Brain pericyte (primary cell): ENCODE measurements around the gene IFITM1.
"Not testable (repeated sequence)": the region's sequence is repeated elsewhere in the genome, so short reads cannot be mapped to it uniquely, and the experiment has no call there.

ENCODE experiments used
- DNase-seq: peaks from one replicate; pipeline ENCODE4 v3.0.0-alpha.2; 2012; ENCODE audit warnings: low read depth, low spot score

IFITM1 gene

DNA sequence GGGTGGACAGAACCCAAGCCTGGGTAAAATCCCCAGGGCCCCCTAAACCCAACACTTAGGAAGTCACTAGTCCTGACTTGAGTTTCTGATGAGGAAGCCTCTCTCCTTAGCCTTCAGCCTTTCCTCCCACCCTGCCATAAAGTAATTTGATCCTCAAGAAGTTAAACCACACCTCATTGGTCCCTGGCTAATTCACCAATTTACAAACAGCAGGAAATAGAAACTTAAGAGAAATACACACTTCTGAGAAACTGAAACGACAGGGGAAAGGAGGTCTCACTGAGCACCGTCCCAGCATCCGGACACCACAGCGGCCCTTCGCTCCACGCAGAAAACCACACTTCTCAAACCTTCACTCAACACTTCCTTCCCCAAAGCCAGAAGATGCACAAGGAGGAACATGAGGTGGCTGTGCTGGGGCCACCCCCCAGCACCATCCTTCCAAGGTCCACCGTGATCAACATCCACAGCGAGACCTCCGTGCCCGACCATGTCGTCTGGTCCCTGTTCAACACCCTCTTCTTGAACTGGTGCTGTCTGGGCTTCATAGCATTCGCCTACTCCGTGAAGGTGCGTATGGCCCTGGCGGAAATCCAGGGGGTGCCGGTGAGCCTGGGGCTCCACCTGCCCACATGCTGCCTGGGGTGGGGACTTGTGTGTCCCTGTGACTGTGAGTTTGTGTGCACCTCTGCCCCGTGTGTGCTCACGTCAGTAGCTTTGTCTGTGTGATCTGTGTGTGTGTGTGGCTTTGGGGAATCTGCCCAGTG, at the start of gene IFITM1:
Gene IFITM1 (plus strand): TSS at position 254 of the 767 bp plus-strand sequence. CDS start 131 bp downstream, at position 385.
- no peak for DNase-seq

DNA sequence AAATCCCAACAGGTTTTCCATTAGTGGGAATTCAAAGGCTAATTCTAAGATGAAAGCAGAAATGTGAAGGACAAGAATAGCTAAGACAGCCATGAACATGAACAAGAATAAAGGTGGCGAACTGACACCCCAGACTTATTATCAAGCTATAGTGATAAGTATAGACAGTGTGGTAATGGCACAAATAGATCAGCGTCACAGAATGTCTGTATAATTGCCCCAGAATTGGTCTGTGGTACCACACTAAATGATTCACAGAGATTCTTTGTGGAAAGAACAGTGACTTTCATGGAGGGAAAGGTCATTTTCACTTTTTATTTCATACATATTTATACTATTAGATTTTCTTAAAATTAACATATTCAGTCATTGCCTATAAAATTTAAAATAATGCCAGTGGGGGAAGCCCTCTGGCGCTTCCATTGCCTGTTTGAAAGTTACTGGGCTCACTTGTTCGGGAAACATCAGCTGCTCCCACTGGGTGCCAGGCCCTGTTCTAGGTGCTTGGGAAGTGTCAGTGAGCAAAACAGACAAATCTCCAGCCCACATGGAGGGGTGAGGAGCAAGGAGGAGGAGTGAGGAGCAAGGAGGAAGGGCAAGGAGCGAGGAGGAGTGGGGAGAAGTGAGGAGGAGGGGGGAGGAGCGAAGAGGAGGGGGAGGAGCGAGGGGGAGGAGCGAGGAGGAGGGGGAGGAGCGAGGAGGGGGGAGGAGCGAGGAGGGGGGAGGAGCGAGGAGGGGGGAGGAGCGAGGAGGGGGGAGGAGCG, 47.0 kb upstream of the IFITM1 start:
- no peak for DNase-seq

DNA sequence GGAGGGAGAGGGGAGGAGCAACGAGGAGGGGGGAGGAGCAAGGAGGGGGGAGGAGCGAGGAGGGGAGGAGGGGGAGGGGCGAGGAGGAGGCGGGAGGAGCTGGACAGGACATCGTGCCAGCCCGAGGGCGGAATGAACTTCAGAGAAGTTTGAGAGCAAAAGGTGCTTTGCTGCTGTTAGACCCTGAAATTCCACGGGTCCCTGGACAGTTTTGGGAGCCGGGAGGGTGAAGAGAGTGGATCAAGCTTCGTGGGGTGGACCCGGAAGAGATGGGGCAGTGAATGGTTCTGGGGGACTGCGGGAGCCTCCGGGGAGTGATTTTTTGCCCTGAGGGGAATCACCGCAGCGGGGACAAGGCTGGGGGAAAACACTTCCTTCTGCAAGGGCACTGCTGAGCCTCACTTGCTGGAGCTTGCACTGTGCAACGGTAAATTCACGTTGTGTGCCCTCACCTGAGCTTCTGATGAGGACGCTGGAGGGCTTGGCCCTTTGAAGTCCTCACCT, 46.3 kb upstream of the IFITM1 start:
- no peak for DNase-seq

DNA sequence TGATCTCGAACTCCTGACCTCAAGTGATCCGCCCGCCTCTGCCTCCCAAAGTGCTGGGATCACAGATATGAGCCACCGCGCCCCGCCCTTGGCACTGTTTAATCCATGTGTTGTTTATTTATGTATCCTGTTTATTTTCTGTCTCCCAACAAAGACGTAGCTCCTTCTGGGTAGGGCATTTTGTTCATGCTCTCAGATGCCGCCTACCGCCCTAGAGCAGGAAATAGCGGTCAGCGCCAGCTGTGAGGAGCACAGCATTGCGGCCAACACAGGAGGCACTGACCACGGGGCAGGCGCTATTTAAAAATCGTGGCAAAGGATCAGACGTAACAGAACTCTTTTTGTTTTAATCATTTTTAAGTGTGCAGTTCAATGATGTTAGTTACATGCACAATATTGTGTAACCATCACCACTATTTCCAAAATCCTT, 45.1 kb upstream of the IFITM1 start:
- not testable (repeated sequence) for DNase-seq

DNA sequence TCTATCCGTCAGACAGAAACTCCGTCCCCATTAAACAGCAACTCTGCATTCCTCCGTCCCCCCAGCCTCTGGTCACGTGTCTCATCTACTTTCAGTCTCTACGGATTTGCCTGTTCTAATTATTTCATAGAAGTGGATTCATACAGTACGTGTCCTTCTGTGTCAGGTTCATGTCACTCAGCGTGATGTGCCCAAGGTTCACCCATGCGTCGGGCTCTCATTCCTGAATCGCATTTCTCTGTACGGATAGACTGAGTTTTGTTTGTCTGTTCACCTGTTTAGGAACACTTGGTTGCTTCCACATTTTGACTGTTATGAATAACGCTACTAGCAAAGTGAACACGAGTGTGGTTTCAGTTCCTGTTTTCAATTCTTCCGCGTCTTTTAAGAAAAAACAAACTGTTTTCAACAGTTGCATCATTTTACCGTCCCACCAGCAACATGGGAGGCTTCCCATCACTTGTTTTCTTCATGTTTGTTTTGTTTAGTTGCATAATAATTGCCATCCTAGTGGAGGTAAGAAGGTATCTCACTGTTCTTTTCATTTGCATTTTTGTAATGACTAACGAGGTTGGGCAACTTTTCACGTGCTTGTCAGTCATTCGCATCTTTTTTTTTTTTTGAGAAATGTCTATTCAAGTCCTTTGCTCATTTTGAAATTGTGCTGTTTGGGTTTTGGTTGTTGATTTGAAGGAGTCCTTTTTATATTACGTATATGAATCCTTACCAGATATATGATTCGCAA, 44.5 kb upstream of the IFITM1 start:
- no peak for DNase-seq

DNA sequence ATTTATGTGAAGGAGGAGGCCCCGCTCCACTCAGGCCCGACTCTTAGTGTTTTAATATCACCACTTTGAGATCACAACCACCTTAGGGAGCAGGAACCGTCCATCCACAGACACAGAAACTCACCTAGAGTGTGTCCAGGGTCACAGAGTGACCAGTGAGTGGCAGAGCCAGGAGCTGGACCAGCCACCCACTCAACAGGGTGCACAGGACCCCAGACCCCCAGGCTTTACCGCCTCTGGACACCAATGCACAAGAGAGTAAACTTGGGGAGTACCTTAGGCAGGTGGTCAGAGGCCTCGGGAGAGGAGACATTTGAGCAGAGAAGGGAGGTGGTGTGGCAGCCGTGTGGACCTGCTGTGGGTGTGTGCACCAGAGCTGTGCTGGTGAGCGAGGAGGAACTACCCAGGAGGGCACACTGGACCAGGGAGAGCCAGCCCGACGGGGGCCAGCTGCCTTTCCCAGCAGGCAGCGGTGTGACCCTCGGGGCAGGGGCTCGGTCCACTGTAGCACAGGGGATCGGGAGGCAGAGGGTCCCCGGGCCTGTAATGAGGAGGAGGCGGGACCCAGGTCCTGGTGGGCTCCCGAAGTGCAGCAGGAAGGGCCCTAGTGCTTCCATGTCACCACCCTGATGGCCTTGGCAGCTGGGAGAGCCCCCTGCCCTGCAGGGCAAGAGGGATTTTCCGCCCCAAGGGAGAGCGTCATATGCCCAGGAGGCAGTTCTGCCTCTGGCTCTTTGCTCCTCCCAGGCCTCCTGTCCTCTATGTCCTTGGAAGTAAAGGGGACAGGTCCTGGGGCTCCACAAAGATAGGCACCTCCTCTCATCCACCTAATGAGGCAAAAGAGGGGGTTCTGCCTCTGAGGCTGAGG, 43.2 kb upstream of the IFITM1 start:
- no peak for DNase-seq

DNA sequence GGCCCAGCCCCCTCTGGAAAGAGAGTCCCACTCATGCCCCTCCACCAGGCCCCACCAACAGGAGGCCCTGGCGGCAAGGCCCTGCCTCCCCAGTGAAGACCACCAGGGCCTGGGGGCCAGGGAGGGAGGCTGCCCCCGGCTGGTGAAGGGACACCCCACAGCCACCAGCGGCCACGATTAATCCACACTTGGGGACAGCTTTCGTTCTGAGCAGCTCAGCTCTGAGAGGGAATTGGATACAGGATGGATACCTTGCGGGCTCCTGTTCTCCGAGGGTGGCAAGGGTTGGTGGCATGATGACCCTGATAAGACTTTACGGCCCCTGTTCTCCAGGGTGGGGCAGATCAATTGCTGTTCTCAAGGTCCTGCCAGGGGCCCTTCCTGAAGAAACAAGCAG, 42.5 kb upstream of the IFITM1 start:
- DNase-seq = no peak

DNA sequence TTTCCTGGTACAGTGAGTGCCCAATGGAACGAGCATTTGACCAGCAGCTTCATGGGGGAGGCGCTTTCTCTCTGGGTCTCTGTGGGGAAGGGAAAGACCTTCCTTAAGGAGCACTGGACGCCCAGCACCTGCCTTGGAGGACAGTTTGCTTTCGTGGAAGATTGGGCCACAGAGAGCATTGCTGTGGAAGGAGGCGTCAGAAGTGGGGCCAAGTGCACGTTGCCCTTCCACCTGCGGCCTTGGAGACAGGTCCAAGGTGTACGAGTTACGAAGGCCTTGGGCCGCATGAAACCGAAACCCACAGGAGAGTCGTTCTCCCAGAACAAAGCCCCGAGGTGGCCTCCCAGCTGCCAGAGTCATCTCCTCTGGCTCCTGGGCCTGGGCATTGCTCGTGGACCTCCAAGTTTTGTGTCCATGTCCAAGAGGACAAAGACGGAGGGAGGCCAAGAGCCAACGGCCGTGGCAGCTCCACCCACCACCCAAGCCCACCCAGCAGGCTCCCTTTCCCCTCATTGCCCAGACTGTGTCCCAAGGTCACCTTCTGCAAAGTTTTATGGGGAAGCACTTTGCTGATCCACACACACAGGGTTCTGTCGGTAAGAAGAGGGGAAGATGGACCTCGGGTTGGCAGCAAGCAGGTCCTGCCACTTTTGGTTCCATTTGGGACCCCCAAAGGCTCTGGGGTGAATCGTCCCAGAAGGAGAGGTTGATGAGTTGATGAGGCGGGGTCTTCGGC, 41.5 kb upstream of the IFITM1 start:
- no peak for DNase-seq

DNA sequence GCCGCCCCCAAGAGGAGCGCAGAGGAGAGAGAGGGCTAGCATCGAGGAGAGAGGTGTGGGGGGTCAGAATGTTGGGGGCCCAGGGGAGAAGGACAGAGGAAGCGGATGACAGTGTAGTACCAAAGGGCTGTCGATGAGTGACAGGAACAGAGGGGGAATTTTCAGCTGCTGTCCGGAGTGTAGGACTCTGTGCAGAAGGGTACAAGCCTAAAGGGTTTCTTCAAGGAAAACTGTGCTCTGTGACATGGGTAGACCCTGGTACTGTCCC, 41.0 kb upstream of the IFITM1 start:
- no peak for DNase-seq

DNA sequence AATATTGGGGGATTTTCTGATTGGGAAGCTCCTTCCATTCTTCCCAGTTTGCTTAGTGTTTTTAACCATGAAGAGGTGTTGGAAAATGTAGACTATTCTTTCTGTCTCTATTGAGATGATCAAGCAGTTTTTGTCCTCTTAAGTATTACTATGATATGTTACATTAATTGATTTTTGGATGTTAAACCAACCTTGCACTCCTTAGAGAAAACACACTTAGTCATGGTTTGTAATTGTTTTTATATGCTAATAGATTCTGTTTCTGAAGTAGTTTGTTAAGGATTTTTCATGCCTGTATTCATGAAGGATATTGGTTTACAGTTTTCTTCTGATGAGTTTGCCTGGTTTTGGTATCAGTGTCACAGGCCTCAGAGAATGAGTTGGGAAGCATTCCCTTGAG, 37.6 kb upstream of the IFITM1 start:
- no peak for DNase-seq

DNA sequence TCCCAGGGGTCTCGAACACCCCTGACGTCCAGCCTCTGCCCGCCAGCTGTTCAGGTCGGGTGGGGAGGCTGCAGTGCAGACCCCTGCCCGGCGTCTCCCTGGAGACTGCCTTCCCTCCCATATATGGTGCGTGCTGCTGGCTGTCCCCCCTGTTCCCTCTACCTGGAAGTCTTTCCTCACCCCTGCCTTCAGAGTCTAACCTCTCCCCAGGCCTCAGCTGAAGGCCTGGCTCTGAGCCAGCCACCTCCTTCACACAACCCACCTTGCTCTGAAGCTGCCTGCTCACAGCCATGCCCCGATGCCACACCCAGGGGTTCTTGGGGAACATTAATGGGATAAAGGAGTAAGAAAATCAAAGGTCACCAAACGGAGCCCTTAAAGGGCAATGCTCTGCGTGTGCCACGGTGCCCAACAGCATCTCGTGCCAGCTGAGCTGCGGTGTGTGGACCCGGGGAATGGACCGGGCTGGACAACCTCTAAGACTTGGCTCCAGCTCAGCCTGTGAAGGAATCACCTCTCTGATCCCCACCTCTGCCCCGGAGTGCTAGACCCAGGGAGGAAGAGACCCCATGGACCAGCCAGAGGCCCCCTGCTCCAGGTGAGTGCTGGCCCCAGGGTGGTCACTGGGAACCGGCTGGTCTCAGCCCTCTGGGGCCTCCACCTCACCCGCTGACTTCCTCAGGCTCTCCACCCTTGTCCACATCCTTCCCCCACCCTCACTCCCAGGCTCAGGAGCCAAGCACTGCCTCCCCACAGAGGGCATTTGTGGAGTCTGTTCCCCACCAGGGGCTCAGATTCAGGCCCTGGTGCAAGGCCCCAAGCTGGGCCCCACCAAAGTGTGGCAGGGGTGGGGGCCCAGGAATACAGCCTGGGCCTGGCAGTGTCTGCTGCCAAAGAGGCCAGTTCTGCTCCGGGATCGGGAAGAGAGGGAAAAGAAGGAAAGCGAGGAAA, 35.6 kb upstream of the IFITM1 start, which contains the start of gene NLRP6:
Gene NLRP6 (plus strand): TSS at position 407 of the 951 bp plus-strand sequence. CDS start 163 bp downstream, at position 570.
- no peak for DNase-seq

DNA sequence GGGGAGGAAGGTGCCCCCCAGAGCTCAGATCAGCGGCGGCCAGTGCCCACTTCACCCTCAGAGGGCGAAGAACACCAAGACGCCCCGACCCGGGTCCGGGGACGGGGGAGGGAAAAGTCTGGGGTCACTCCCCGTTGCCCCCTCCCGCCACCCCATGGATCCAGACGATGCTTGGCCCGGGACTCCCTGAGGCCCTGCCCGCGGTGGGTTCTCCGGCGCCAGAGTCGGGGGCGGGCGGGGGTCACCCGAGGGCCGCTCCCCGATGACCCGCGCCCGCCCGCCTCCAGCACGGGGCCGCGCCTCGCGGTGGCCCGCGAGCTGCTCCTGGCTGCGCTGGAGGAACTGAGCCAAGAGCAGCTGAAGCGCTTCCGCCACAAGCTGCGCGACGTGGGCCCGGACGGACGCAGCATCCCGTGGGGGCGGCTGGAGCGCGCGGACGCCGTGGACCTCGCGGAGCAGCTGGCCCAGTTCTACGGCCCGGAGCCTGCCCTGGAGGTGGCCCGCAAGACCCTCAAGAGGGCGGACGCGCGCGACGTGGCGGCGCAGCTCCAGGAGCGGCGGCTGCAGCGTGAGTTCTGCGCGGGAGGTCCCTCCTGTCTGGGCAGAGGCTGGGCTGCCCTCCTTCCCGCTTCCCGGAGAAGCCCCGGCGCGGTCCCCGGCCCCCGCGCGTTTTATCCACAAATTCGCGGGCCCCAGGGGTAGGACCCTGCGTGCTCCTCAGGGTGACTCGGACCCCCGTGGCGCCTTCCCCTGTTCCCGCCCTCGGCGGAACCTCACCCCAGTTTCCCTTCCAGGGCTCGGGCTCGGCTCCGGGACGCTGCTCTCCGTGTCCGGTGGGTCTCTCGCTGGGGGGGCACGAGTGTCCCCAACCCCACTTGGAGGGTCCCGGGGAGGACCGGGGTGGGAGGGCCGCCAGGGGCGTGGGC, 34.5 kb upstream of the IFITM1 start:
- DNase-seq = no peak

DNA sequence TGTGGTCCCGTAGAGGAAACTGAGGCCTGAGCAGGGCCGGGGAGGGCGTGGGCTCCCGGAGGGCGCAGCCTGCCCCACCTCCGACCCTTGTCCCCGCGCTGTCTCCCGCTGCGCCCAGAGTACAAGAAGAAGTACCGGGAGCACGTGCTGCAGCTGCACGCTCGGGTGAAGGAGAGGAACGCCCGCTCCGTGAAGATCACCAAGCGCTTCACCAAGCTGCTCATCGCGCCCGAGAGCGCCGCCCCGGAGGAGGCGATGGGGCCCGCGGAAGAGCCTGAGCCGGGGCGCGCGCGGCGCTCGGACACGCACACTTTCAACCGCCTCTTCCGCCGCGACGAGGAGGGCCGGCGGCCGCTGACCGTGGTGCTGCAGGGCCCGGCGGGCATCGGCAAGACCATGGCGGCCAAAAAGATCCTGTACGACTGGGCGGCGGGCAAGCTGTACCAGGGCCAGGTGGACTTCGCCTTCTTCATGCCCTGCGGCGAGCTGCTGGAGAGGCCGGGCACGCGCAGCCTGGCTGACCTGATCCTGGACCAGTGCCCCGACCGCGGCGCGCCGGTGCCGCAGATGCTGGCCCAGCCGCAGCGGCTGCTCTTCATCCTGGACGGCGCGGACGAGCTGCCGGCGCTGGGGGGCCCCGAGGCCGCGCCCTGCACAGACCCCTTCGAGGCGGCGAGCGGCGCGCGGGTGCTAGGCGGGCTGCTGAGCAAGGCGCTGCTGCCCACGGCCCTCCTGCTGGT, 33.7 kb upstream of the IFITM1 start:
- no peak for DNase-seq

DNA sequence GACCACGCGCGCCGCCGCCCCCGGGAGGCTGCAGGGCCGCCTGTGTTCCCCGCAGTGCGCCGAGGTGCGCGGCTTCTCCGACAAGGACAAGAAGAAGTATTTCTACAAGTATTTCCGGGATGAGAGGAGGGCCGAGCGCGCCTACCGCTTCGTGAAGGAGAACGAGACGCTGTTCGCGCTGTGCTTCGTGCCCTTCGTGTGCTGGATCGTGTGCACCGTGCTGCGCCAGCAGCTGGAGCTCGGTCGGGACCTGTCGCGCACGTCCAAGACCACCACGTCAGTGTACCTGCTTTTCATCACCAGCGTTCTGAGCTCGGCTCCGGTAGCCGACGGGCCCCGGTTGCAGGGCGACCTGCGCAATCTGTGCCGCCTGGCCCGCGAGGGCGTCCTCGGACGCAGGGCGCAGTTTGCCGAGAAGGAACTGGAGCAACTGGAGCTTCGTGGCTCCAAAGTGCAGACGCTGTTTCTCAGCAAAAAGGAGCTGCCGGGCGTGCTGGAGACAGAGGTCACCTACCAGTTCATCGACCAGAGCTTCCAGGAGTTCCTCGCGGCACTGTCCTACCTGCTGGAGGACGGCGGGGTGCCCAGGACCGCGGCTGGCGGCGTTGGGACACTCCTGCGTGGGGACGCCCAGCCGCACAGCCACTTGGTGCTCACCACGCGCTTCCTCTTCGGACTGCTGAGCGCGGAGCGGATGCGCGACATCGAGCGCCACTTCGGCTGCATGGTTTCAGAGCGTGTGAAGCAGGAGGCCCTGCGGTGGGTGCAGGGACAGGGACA, 32.9 kb upstream of the IFITM1 start:
- DNase-seq = no peak

DNA sequence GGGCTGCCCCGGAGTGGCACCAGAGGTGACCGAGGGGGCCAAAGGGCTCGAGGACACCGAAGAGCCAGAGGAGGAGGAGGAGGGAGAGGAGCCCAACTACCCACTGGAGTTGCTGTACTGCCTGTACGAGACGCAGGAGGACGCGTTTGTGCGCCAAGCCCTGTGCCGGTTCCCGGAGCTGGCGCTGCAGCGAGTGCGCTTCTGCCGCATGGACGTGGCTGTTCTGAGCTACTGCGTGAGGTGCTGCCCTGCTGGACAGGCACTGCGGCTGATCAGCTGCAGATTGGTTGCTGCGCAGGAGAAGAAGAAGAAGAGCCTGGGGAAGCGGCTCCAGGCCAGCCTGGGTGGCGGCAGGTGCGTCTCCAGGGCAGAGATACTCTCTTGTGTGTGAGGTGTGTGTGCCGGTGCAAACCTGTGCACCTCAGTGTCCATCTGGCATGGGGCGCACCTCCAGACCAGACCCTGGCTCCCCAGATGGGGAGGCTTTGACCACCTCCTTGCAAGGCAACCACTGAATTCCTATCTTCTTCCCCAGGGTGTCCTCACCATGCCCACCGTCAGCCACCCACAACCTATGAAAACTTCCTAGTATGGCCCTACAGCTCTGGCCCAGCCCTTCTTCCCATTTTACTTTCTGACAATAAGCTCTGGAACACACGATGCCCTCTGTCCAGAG, 32.2 kb upstream of the IFITM1 start:
- no peak for DNase-seq

DNA sequence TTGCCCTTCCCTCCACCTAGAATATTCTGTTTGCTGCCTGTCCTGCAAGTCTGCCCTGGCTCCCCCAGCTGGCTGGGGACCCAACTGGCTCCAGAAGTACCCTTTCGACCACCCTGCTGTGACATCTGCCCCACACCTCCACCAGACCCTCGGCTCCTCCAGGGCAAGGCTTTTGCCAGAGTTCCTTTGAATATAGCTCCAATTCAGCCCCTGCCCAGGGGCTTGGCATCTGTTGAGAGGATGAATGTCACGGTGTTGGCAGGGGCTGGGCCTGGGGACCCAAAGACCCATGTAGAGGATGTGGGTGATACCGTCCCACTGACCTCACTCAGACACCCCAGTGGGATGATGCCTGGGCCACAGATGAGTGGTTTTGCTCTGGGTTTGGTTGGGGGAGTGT, 31.7 kb upstream of the IFITM1 start:
- DNase-seq = no peak
